Hepatic stellate cell (primary cell): Measurements from ENCODE around the gene SERGEF.

Experiments used
- DNase-seq: peaks from one replicate; pipeline ENCODE4 v3.0.0; 2011; ENCODE audit warnings: low spot score

SERGEF gene

GRCh38 chr11:17951685-17952388, 61.0 kb downstream of the SERGEF start:
- no peak for DNase-seq

DNA sequence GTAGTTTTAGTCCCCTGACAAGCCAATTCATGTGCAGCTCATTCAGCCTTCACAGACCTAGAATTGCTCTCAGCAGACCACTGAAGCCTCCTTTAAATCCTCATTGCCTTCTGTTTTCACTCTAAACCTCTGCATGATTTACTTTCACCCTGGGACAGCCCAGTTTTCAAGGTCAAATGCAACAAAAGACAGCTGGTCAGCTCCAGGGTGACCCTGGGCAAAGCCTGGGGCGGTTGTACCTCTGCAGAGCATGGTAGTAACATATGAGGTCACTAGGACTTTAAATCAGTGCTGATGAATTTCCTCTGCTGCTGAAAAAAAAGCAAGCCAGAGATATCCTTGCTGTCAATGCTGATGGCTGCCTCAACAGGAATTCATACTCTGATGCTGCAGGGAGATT, 62.2 kb downstream of the SERGEF start:
- no peak for DNase-seq

DNA sequence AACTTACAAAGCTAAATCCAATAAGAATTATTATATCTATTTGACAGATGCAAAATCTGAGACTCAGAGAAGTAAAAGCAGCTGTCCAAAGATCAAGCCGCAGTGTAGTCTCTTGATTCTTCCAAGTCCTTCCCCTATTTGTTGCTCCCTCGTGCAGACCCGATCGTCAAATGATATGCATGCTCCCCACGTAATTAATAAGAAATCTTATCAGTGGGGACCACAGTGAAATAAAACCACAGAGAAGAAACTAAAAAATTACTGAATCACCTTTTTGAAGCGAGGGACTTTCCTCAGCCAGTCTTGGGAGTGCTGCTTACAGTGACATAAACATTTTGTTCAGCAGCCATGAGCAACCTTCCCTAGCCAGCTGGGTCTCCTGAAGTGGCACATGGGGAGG, 64.6 kb downstream of the SERGEF start:
- DNase-seq, result no peak

DNA sequence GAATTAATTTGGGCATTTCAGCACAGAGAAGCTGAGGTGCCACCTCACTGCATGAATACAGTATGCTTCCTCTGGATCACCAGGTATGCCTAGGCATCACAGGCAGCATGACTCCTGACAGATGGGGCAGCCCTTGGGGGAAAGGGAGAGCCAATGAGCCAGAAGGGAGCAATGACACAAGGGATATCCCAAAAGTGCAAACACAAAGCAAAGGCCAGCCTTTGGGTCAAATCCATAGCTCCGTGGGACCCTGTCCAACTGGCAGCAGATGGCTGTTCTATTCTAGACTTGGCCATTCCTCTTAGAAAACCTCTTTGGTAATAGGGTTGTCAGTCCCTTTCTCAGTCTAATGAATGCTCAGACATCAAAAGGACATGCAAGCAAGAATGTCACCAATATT, 73.3 kb downstream of the SERGEF start:
- no peak for DNase-seq

GRCh38 chr11:17936790-17937189, 76.1 kb downstream of the SERGEF start:
- DNase-seq, result no peak

DNA sequence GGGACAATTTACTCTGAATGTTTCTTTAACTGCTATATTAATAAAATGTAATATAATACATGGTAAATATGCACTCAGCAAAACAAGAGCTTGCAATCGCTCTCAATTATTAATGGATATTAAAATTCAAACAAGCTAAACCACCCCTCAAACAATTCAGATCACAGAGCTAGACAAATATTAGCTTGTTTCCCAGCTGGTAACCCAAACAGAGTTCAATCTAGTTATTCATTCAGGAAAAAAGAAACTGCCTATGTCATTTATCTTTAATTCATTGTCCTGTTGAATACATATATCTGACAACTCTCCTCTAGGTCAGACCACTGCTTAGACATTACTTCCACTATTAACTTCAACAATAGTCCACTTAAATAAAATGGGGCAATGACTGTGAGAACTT, 78.7 kb downstream of the SERGEF start:
- DNase-seq, result no peak

GRCh38 chr11:17933708-17934107, 79.1 kb downstream of the SERGEF start:
- DNase-seq, result no peak

DNA sequence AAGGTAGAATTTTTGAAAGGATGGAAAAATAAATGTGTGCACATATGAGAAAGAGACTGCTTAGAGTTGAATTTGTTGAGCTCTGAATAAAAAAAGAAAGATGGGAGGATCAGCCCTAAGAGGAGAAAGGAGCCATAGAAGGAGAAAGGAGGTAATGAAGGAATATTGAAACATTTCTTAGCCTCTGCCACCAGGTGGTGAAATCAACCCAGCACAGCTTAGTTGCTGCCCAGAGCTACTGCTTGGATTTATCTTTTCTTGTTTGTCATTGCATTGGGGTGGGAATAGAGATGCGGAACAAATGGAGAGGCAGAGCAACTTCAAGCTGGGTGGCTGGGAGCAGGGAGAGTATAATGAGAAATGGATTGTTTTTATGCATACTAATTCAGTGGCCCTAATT, 80.4 kb downstream of the SERGEF start:
- DNase-seq, result no peak

- DNase-seq, result no peak
These were observed 81.3 kb downstream of the SERGEF start for GRCh38 chr11:17931595-17931994.

GRCh38 chr11:17930544-17931125, 82.2 kb downstream of the SERGEF start:
- no peak for DNase-seq

- DNase-seq, result no peak
These were observed 83.7 kb downstream of the SERGEF start for GRCh38 chr11:17929171-17929570.

- no peak for DNase-seq
These were observed 85.0 kb downstream of the SERGEF start for GRCh38 chr11:17927681-17928343.

DNA sequence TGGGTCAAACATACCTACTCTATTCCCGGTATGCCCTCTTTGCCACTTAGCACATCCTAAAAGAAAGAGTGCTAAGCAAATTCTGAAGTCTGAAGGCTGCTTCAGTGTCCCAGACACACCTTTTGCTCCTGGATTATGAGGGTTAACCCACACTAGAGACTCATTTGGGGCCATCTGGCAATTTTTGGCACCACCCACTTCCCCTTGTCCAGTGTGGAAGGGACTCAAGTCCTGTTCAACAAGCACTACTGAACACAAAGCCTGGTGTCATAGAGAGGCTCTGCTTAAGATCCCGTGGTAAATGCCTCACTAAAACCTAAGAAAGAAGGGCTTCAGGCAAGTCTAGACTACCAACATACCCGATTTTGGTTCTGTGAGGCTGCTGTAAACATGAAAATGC, 85.8 kb downstream of the SERGEF start:
- DNase-seq, result no peak

DNA sequence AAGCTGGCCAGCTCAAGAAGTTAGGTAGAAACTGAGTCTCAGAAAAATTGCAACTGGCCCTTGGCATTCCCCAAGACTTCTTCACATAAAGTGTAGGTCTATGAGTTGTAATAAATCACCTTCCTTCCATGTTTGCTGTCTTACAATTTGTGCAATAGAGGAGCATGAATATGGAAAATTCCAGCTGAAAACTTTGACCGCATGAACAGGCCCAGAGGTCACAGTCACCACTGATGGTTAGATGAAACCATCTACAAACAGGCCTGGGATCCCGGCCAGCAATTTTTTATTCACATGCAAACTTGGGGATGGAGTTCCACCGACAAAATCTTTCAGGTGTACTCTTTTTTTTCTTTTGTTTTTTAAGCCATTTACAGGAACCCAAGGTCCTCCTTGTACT, 88.1 kb downstream of the SERGEF start:
- DNase-seq, result no peak

DNA sequence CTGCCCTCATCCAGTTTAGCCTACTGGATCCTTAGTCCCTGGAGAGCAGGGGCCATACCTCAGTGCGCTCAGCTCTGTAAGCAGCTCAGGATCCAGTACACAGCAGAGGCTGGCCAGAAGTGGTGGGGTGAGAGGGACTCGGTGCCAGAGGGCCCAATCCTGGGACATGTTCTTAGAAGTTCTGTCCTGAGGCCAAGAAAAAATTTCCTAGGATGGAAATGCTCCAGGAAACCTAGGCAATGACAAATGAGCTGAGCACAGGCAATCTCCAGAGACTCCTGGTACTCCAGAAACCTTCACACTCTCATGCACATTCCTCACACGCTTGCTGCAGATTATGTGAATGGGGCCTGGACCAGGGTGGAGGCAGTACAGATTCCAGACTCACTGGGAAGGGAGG, 89.6 kb downstream of the SERGEF start:
- DNase-seq, result no peak

DNA sequence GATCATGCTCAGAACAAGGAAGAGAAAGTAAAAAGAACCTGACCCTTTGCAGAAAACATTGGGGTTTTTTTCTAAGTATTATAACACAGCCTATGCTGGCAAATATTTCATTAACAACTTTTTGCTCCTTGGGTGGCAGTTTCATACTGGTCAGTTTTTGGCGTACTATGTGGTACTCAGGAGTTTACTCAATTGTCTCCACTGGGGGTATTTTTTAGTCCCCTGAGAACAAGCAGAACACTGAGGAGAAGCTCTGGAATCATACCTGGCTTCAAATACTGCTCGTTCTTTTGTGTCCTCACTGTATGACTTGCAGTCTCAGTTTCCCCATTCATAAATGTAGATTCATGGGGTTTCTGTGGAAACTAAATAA, 90.4 kb downstream of the SERGEF start:
- no peak for DNase-seq

DNA sequence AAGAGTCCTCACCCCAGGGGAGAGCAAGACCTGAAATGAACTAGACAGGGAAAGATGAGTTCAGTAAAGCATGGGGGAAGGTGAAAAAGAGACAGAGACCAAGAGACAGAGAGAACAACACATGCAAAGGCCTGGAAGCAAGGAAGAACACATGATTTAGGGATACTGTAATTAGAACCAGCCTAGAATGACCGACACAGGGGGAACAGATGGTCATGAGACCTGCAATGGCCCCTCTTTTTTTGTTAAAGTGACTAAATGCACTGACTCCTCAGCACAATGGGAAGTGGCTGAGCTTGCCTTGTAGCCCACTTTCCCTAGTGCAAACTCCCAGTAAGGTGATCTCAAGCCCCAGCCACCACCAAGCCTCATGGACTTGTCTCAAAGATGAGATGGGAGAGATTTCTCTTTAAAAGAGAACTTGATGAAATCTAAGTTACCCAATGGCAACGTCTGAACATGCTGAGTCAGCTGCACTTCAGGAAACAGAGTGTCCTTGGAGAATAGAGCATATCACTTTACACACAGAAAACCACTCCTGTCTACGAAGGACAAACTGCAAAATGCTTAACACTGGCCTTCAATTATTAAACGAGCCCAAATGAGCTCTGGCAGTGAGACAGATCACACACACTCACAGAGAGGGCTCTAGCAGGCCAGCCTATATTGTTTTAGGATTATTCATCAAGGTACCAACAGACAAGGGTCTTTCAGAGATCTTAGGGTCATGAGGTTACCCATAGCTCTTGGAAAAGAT, 91.0 kb downstream of the SERGEF start:
- no peak for DNase-seq

DNA sequence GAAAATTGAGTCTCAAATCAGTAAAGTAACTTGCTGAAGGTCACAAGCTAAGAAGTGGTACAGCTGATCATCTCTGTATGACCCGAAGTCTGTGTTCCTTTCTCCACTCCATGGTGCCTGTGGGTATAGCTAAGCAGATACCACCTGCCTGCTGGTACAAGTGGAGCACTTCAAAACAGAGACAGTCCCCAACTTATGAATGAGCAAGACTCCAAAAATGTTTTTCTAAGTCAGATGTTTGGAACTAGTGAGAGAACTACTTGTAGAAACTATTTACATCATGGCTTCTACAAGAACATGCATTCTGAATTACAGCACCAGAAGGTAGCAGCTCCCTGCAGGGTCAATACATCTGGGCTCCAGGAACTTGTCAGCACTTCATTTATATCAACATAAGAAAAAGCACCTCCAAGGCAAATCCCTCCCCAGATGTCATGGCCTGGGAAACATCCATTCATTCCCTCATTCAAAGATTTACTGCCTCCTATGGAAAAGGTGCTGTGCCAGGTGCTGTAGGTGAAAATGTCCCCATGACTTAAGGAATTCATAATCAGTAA, 94.7 kb downstream of the SERGEF start:
- no peak for DNase-seq

DNA sequence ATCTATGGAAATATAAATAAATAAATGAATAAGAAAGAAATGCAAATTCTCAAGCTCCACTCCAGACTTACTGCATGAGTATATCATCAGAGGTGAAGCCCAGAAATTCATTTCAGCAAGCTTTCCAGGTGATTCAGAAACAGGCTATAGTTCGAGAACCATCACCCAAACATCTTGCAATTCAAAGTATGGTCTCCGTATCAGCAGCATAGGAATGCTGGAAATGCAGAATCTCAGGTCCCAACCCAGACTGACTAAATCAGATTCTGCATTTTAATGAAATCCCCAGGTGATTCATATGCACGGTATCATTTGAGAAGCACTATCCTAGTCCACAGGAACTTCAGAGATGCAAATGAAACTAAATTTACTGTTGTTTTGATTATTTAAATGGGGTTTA, 95.3 kb downstream of the SERGEF start:
- no peak for DNase-seq

DNA sequence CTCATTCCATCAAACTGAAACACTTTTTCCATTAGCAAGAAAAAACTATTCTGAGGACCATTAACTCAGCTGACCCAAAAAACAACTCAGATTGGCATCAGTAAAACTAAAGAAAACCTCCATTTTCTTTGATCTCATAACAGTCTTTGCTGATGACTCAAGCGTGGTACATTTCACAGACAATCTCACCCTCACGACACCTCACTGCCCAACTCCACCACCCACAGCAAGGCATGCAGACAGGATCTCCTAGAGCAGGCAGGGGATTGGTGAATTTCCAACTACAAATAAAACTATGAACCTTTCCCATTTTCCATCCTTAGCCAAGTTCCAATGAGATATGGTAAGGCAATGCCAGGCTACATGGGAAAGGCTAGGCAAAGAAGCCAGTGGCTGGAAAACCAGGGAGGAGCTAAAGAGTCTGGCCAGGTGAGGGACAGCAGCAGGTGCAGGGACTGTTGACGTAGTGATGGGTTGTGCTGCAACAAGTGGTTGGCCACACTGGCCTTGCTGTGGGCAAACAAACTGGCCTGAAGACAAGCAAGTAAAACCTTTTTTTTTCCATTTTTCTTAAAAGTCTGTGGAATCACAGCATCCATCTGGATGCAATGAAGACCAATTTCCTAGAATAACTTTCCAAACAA, 97.2 kb downstream of the SERGEF start:
- DNase-seq, result no peak

DNA sequence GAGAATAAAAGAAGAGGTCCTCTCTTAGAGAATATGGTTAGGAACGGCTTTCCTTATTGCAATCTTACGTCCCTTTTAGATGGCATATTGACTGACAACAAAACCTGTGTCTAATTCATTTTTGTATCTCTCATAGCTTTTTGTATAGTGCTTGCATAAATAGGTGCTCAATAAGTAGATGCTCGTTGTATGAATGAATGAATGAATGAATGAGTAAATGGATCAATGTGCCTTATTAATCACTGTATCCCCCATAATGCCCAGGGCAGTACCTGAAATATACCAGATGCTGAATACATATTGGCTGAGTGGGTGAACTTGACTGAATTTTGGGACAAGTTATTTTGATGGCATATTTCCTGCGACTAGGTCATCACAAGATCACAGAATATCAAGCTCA, 97.9 kb downstream of the SERGEF start:
- DNase-seq, result no peak

- DNase-seq, result no peak
These were observed 105.8 kb downstream of the SERGEF start for GRCh38 chr11:17907046-17907445.
